Measurements from ENCODE around the gene SH3RF2.

SH3RF2 gene

DNA sequence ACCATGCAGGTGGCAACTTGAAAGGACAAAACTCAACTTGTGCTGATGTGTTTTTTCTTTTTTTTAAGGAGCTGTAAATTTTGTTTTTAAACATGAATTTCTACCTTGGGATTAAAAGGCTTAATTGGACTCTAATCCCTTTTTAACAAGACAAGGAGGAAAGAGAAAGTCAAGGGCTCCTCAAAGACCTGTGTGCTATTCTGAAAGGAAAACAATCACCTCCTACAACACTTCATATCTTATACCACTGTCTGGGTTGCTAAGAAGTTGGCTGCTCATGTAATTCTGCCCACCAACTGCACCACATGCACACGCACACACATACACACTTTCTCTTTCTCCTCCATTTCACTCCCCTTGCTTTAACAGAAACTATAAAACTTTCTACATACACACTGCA, 78.6 kb downstream of the SH3RF2 start:
- no peak overlapping the region for H3K27ac ChIP-seq
- no peak overlapping the region for H3K4me3 ChIP-seq (ENCODE audit: low read depth in 1 of 2, low read length in 1 of 2)
- H3K9me3 ChIP-seq = no peaks in the 10 kb centered on the region
- H3K36me3 ChIP-seq = no peaks in the 10 kb centered on the region
- TF ChIP-seq, protein P1, sequence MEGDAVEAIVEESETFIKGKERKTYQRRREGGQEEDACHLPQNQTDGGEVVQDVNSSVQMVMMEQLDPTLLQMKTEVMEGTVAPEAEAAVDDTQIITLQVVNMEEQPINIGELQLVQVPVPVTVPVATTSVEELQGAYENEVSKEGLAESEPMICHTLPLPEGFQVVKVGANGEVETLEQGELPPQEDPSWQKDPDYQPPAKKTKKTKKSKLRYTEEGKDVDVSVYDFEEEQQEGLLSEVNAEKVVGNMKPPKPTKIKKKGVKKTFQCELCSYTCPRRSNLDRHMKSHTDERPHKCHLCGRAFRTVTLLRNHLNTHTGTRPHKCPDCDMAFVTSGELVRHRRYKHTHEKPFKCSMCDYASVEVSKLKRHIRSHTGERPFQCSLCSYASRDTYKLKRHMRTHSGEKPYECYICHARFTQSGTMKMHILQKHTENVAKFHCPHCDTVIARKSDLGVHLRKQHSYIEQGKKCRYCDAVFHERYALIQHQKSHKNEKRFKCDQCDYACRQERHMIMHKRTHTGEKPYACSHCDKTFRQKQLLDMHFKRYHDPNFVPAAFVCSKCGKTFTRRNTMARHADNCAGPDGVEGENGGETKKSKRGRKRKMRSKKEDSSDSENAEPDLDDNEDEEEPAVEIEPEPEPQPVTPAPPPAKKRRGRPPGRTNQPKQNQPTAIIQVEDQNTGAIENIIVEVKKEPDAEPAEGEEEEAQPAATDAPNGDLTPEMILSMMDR (IDR thresholded peaks at IDR 0.05) = no peak
- H3K4me1 ChIP-seq (ENCODE audit: control insufficient read depth in 1 of 2, insufficient read depth in 1 of 2, low read depth in 1 of 2, low read length in 1 of 2) = no peaks in the 10 kb centered on the region
- no peaks in the 10 kb centered on the region for H3K27me3 ChIP-seq

DNA sequence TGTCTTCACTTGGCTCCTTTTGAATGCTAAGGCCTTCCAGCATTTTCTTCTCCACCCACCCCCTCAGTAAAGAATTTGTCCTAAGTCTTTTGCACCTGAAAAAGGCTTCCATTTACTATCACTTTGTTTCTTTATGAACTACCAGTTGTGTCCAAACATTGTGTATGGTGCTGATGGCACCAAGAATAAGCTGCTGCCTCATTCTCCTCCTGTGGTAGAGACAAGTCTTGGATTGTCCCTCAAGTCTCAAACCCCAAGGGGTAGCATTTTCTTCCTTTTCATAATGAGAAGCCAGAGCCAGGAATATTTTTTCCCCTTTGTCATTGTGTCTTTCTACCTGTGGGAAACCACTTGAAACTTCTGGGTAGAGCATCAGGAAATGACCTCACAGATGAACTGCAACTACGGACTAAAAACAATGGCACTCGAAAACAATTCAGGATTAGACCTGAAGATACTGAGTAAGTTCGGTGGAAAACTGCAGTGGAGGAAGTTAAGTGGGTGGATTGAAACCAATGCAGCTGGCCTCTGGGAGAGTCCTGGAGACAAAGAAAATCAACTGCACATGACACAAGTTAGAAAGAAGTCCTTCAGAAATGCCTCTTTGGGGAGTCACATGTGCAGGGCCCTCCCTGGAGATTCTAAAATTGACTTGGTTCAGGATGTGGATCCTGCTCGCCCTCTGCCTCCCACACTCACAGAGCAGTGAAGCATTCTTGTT, 80.5 kb downstream of the SH3RF2 start:
- Histone ChIP-seq H3K9me3 (no peaks in the 10 kb centered on the region), H3K4me3 (ENCODE audit: low read depth in 1 of 2, low read length in 1 of 2) (no peak overlapping the region), H3K36me3 (no peaks in the 10 kb centered on the region), H3K4me1 (ENCODE audit: control insufficient read depth in 1 of 2, insufficient read depth in 1 of 2, low read depth in 1 of 2, low read length in 1 of 2) (no peaks in the 10 kb centered on the region), H3K27me3 (no peaks in the 10 kb centered on the region), H3K27ac (no peak overlapping the region)
- TF ChIP-seq, protein P1 (IDR thresholded peaks at IDR 0.05) = no peak

DNA sequence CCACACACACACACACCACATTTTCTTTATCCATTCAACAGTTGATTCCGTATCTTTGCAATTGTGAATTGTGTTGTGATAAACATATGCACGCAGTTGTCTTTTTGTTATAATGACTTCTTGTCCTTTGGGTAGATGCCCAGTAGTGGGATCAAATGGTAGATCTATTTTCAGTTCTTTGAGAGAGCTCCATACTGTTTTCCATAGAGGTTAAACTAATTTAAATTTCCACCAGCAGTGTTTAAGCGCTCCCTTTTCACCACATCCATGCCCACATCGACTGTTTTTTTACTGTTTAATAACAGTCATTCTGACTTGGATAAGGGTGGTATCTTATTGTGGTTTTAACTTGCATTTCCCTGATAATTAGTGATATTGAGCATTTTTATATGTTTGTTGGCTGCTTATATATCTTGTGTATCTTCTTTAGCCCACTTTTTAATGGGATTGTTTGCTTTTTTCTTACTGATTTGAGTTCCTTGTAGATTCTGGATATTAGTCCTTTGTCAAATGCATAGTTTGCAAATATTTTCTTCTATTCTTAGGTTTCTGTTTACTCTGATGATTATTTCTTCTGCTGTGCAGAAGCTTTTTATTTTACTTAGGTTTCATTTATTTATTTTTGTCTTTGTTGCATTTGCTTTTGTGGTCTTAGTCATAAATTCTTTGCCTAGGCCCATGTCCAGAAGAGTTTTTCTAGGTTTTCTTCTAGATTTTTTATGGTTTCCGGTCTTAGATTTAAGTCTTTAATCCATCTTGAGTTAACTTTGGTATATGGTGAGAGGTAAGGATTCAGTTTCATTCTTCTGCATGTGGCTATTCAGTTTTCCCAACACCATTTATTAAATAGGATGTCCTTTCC, 82.4 kb downstream of the SH3RF2 start:
- H3K4me1 ChIP-seq (ENCODE audit: control insufficient read depth in 1 of 2, insufficient read depth in 1 of 2, low read depth in 1 of 2, low read length in 1 of 2) = no peaks in the 10 kb centered on the region
- TF ChIP-seq, protein P1 (IDR thresholded peaks at IDR 0.05) = no peak
- no peaks in the 10 kb centered on the region for H3K9me3 ChIP-seq
- no peak overlapping the region for H3K27ac ChIP-seq
- H3K4me3 ChIP-seq (ENCODE audit: low read depth in 1 of 2, low read length in 1 of 2) = no peak overlapping the region
- no peaks in the 10 kb centered on the region for H3K36me3 ChIP-seq
- no peaks in the 10 kb centered on the region for H3K27me3 ChIP-seq

- Histone ChIP-seq H3K4me3 (ENCODE audit: low read depth in 1 of 2, low read length in 1 of 2) (no peak overlapping the region), H3K36me3 (no peaks in the 10 kb centered on the region), H3K27ac (no peak overlapping the region), H3K4me1 (ENCODE audit: control insufficient read depth in 1 of 2, insufficient read depth in 1 of 2, low read depth in 1 of 2, low read length in 1 of 2) (no peaks in the 10 kb centered on the region), H3K9me3 (no peaks in the 10 kb centered on the region), H3K27me3 (no peaks in the 10 kb centered on the region)
- TF ChIP-seq, protein P1 (IDR thresholded peaks at IDR 0.05) = no peak
These were observed 83.7 kb downstream of the SH3RF2 start for GRCh38 chr5:146020100-146020499.

GRCh38 chr5:146024034-146024433, 87.7 kb downstream of the SH3RF2 start:
- TF ChIP-seq, protein P1 (IDR thresholded peaks at IDR 0.05) = no peak
- Histone ChIP-seq H3K4me3 (ENCODE audit: low read depth in 1 of 2, low read length in 1 of 2) (no peak overlapping the region), H3K36me3 (no peaks in the 10 kb centered on the region), H3K27me3 (no peaks in the 10 kb centered on the region), H3K27ac (no peak overlapping the region), H3K9me3 (no peaks in the 10 kb centered on the region), H3K4me1 (ENCODE audit: control insufficient read depth in 1 of 2, insufficient read depth in 1 of 2, low read depth in 1 of 2, low read length in 1 of 2) (no peaks in the 10 kb centered on the region)
